ENCODE measurements around the gene XAGE2.
A peak's percentile ranks its signal among the peaks of the same experiment; 100 is the strongest.
"Not testable (repeated sequence)": the region's sequence is repeated elsewhere in the genome, so short reads cannot be mapped to it uniquely, and the experiment has no call there.

The XAGE2 gene, protein sequence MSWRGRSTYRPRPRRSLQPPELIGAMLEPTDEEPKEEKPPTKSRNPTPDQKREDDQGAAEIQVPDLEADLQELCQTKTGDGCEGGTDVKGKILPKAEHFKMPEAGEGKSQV

DNA sequence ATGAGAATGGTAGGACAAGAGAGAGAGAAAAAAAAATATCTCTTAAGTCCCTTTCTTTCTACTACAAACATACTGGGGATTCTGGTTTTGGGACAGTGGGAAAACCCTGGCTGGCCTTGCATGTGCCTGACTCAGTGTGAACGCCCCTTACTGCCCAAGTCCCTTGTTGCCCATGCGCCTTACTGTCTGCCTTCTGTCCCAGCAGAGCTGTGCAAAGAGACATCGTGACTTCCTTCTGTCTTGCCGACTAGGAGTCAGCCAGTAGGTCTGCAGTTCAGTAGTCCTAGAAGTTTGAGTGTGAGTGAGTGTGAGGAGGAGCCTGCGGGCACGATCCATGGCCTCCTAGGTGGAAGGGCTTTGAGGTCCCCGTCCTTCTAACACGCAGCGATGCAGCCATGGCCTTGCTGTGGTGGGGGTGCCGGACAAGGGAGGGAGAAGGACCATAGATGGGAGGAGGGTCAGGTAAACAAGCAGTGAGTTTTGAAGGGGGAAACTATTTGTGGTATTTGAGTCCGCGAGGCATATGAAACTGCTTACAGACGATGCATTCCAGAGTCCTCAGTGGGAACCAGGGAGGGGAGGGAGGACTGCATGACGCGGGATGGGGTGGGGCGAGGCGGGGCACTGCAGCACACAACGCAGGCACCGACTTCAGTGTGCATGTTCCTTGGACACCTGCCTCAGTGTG lies at the start of gene XAGE2:
TSS of gene XAGE2 (plus strand) at position 654 of the 688 bp plus-strand sequence. CDS start 994 bp downstream, outside the sequence.
- no peak within 1 kb of the TSS for H3K4me3 ChIP-seq (ENCODE audit: low read depth, low read length)
- TF ChIP-seq, protein P1, sequence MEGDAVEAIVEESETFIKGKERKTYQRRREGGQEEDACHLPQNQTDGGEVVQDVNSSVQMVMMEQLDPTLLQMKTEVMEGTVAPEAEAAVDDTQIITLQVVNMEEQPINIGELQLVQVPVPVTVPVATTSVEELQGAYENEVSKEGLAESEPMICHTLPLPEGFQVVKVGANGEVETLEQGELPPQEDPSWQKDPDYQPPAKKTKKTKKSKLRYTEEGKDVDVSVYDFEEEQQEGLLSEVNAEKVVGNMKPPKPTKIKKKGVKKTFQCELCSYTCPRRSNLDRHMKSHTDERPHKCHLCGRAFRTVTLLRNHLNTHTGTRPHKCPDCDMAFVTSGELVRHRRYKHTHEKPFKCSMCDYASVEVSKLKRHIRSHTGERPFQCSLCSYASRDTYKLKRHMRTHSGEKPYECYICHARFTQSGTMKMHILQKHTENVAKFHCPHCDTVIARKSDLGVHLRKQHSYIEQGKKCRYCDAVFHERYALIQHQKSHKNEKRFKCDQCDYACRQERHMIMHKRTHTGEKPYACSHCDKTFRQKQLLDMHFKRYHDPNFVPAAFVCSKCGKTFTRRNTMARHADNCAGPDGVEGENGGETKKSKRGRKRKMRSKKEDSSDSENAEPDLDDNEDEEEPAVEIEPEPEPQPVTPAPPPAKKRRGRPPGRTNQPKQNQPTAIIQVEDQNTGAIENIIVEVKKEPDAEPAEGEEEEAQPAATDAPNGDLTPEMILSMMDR (IDR thresholded peaks at IDR 0.05; ENCODE audit: insufficient read depth, low read depth, low read length, missing control alignments) = no peak
- no peak for DNase-seq (ENCODE audit: low read depth)

DNA sequence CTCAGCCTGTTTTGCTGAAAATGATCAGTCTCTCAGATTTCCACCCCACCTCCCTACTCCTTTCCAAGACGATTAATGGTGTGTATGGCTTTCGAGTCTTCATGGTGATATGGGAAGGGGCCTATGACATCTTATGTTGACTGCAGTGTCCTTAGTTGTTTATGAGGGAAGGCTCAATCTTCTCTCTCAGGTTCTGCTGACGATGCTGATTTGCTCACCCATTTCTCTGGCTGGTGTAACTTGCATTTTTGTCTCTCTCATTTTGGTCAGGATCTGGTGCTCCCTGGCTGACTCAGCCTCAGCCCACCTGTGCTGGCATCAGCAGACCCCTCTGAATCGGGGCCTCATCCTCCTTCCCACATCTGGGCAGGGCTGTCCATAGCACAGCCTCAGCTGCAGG lies 31.4 kb upstream of the XAGE2 start:
- DNase-seq (ENCODE audit: low read depth) = no peak
- no peak overlapping the region for H3K4me3 ChIP-seq (ENCODE audit: low read depth, low read length)
- TF ChIP-seq, protein P1 (IDR thresholded peaks at IDR 0.05; ENCODE audit: insufficient read depth, low read depth, low read length, missing control alignments) = no peak

DNA sequence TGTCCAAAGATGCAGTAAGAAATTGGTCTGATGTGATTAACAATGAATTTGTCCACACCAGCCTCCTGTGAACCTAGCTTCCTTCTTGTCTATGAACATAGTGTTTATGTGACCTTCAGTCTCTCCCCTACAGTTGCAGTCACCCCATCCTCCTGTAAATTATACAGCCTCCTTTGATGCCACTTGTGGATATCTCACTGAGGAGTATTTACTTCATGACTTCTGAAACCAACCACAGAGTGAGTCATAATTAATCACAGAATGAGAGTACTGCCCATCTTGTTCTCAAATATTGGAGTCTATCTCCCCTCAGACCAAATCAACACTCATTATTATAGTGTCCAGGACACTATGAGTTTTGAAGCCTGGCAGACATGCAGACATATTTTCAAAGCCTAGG lies 27.3 kb upstream of the XAGE2 start:
- TF ChIP-seq, protein P1 (IDR thresholded peaks at IDR 0.05; ENCODE audit: insufficient read depth, low read depth, low read length, missing control alignments) = no peak
- DNase-seq (ENCODE audit: low read depth) = no peak
- H3K4me3 ChIP-seq (ENCODE audit: low read depth, low read length) = no peak overlapping the region

DNA sequence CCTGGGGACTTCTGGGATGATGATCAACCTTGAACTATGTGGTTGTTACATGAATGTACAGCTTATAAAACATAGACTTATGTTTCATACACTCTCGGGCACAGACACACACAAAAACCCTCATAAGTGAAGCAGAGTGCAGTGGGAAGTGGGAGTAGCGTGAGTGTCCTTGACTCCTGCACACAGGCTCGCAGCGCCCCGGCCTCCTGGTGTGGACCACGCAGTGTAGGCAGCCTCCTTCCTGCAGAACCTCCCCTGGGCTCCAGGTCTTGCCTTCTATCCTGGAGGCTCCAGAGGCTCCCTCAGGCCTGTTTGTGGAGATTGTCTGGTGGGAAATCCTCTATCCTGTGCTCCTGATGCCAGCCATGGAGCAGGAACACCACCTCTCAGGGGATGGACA lies 25.7 kb upstream of the XAGE2 start:
- DNase-seq (ENCODE audit: low read depth) = not testable (repeated sequence)

DNA sequence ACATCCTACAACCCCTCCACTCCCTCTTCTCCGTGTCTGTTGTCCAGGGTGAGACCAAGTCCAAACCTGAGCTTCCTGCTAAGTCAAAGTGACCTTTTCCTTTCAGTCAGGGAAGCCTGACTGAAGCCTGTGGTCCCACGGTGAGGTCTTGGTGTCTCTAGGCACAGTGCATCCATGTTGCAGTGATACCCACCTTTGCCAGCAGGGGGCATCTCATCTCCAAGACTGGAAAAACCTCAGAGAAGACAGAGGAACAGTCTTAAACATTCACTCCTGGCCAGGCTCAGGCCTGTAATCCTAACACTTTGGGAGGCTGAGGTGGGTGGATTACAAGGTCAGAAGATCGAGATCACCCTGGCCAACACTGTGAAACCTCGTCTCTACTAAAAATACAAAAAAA lies 23.4 kb upstream of the XAGE2 start:
- peak; percentile 49 for DNase-seq (ENCODE audit: low read depth)
- TF ChIP-seq, protein P1 (IDR thresholded peaks at IDR 0.05; ENCODE audit: insufficient read depth, low read depth, low read length, missing control alignments) = peak; percentile 55

More for the DNA sequence above, 25.7 kb upstream of the XAGE2 start:
- H3K4me3 ChIP-seq (ENCODE audit: low read depth, low read length) = not testable (repeated sequence)

DNA sequence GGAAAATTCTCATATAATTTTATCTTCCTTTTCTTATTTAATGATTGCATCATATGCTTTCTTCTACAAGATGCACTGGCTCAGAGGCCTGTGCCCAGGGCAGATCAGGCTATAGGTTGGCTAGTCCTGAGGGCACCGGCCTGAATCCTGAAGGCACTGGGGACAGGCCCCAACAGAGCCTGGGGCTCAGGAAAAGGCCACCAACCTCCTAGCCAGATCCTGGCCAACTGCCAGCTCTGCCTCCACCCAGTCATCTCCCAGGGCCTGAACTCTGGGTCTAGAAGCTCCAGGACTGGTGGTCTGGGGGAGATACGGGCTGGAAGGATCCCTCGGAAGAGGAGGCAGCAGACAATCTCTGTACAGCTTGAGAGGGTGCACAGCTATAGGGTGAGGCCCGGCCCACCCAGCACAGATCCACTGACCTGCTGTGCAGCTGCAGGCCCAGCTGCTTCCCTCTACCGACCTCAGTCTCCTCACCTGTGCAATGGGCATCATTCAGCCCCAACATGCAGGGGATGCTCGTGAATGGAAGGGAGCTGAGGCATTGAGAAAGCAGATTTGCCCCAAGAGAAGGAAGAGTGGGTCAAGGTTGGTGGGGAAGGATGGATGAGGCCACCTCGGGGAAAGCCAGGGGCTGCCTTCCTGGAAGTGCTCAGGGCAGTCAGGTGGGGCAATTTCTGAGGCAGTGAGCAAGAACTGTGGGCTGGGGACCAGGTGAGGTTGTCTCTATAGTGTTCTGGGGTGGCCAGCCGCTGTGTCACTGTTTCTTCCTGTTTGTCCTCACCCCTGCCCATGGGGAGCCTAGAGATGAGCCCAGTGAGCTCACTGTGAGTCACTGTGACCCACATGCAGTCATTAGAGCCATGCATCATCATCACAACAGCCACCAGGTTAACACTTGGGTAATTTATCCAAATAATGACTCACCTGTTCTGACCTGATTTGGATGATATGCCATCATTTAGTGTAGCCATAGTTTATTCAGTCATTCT lies 22.4 kb upstream of the XAGE2 start:
- DNase-seq (ENCODE audit: low read depth) = no peak
- TF ChIP-seq, protein P1 (IDR thresholded peaks at IDR 0.05; ENCODE audit: insufficient read depth, low read depth, low read length, missing control alignments) = no peak
- no peak overlapping the region for H3K4me3 ChIP-seq (ENCODE audit: low read depth, low read length)

More for the DNA sequence above, 23.4 kb upstream of the XAGE2 start:
- H3K4me3 ChIP-seq (ENCODE audit: low read depth, low read length) = not testable (repeated sequence)

DNA sequence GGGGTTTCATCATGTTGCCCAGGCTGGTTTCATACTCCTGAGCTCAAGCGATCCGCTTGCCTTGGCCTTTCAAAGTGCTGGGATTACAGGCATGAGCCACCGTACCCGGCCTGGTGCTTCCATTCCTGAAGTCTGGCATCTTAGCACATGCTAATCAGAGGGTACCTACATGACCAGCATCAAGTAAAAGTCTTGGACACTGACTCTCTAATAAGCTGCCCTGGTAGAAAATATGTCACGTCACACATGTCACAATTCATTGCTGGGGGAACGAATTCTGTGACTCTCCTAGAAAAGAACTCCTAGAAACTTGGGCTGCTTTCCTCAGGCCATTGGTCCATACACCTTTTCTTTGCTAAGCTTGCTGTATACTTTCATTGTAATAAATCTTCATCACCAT lies 19.1 kb upstream of the XAGE2 start:
- DNase-seq (ENCODE audit: low read depth) = no peak
- TF ChIP-seq, protein P1 (IDR thresholded peaks at IDR 0.05; ENCODE audit: insufficient read depth, low read depth, low read length, missing control alignments) = no peak
- no peak overlapping the region for H3K4me3 ChIP-seq (ENCODE audit: low read depth, low read length)
